Endothelial cell of umbilical vein (primary cell): ENCODE measurements around the gene RNPEPL1. TPM values are rescaled to one million over a fixed set of nuclear protein-coding genes. Genes with fewer than 3 reads are reported as not detected.
"Not testable (repeated sequence)": the region's sequence is repeated elsewhere in the genome, so short reads cannot be mapped to it uniquely, and the experiment has no call there.

Experiments used
- BruUV-seq: library from RNA; stranded (reverse); fragments of 400-500 nt; replicated peaks from 2 replicates; lab custom pipeline; 2021; lab: Mats Ljungman, UMichigan
- CTCF ChIA-PET: fragments of 300-600, 350-600 bp; sonication (Branson Sonifier 250); formaldehyde crosslinking; loops from one replicate; lab custom pipeline; 2021; ENCODE audit warnings: antibody characterized with exemption, inconsistent platforms; lab: Charles Lee
- POLR2A ChIA-PET: fragments of 300-600, 350-600 bp; sonication (Branson Sonifier 250); formaldehyde crosslinking; loops from one replicate; lab custom pipeline; 2021; ENCODE audit warnings: antibody characterized with exemption, inconsistent platforms; lab: Charles Lee
- DNase-seq: peaks from one replicate; pipeline ENCODE4 v3.0.0-alpha.2; 2011; ENCODE audit warnings: low read depth, low spot score
- FAIRE-seq: peaks from 2 replicates; lab custom pipeline; 2011; peaks lifted over from hg19 to GRCh38; lab: Jason Lieb, UNC
- H2AFZ ChIP-seq: 2 replicates; pipeline ENCODE4 v1.6.0; 2012; ENCODE audit warnings: low read depth, low read length, control low read depth, inconsistent platforms
- H3K27ac ChIP-seq: 2 replicates; pipeline ENCODE4 v1.5.1; 2011; ENCODE audit warnings: low read depth, mild to moderate bottlenecking, control low read depth, low read length, moderate library complexity; ENCODE audit not compliant: insufficient read depth
- H3K27me3 ChIP-seq, 2 experiments: 2 replicates each; pipeline versions ENCODE4 v1.6.0 to v1.6.1; 2011; ENCODE audit warnings: low read length in 2 of 2, mixed read lengths in 1 of 2; ENCODE audit not compliant: control insufficient read depth in 2 of 2, insufficient read depth in 2 of 2
- H3K36me3 ChIP-seq, 2 experiments: 2 replicates in 1 of 2; 3 replicates in 1 of 2; pipeline ENCODE4 v1.5.1; 2011; ENCODE audit warnings: low read length in 2 of 2, mild to moderate bottlenecking in 1 of 2, moderate library complexity in 1 of 2; ENCODE audit not compliant: control insufficient read depth in 2 of 2, insufficient read depth in 2 of 2; ENCODE audit errors: extremely low read depth in 1 of 2
- H3K4me1 ChIP-seq: 3 replicates; pipeline ENCODE4 v1.5.1; 2011; ENCODE audit warnings: mild to moderate bottlenecking, low read length; ENCODE audit not compliant: control insufficient read depth, insufficient read depth; ENCODE audit errors: extremely low read depth
- H3K4me2 ChIP-seq: 2 replicates; pipeline ENCODE4 v1.6.1; 2011; ENCODE audit warnings: low read length, control low read depth, mixed read lengths; ENCODE audit not compliant: insufficient read depth
- H3K4me3 ChIP-seq, 3 experiments: fragments of 200-600 bp in 1 of 3; sonication (generic), shearing (Covaris generic) in 1 of 3; replicated peaks in 1 of 3; 2 replicates each; pipeline ENCODE4 v1.5.1; 2011 to 2016; ENCODE audit warnings: control low read depth in 3 of 3, low read length in 3 of 3, mild to moderate bottlenecking in 2 of 3, inconsistent platforms in 1 of 3, low read depth in 1 of 3, moderate library complexity in 1 of 3; ENCODE audit not compliant: insufficient read depth in 1 of 3
- H3K79me2 ChIP-seq: 2 replicates; pipeline ENCODE4 v1.6.0; 2012; ENCODE audit warnings: low read length, inconsistent platforms; ENCODE audit not compliant: control insufficient read depth, insufficient read depth
- H3K9ac ChIP-seq: replicated peaks from 2 replicates; pipeline ENCODE3; 2011; ENCODE audit warnings: low read length, control low read depth; ENCODE audit not compliant: insufficient read depth; ENCODE audit errors: extremely low read depth
- H3K9me1 ChIP-seq: replicated peaks from 3 replicates; pipeline ENCODE4 v1.6.0; 2011; ENCODE audit warnings: mild to moderate bottlenecking, low read length; ENCODE audit not compliant: control insufficient read depth, insufficient read depth; ENCODE audit errors: extremely low read depth
- H3K9me3 ChIP-seq: replicated peaks from 2 replicates; pipeline ENCODE4 v1.5.1; 2012; ENCODE audit warnings: low read length, inconsistent platforms; ENCODE audit not compliant: control insufficient read depth, insufficient read depth
- H4K20me1 ChIP-seq: replicated peaks from 2 replicates; pipeline ENCODE3; 2011; ENCODE audit warnings: mild to moderate bottlenecking, low read length; ENCODE audit not compliant: control insufficient read depth, insufficient read depth; ENCODE audit errors: extremely low read depth
- EZH2 ChIP-seq: IDR thresholded peaks from 2 replicates; pipeline ENCODE4 v1.6.1; 2012; ENCODE audit warnings: borderline replicate concordance, low read depth, mild to moderate bottlenecking, moderate library complexity, low read length, inconsistent platforms; ENCODE audit not compliant: severe bottlenecking
- FOS ChIP-seq: IDR thresholded peaks from 2 replicates; pipeline ENCODE4 v1.6.1; 2011; ENCODE audit warnings: mild to moderate bottlenecking, low read length, moderate library complexity, borderline replicate concordance; ENCODE audit not compliant: insufficient read depth
- GATA2 ChIP-seq: IDR thresholded peaks from 2 replicates; pipeline ENCODE4 v1.7.0; 2011; ENCODE audit warnings: low read depth, mild to moderate bottlenecking, moderate library complexity, mixed read lengths, low read length; ENCODE audit not compliant: insufficient read length, insufficient read depth
- JUN ChIP-seq: IDR thresholded peaks from 2 replicates; pipeline ENCODE4 v1.6.1; 2011; ENCODE audit warnings: borderline replicate concordance, low read depth; ENCODE audit not compliant: insufficient read length, insufficient read depth
- MAX ChIP-seq: IDR thresholded peaks from 2 replicates; pipeline ENCODE4 v1.6.1; 2011; ENCODE audit not compliant: insufficient read depth, insufficient read length
- MYC ChIP-seq: IDR thresholded peaks from one replicate; pipeline ENCODE4 v1.6.1; 2011; ENCODE audit warnings: mild to moderate bottlenecking, low read depth, low read length
- POLR2A ChIP-seq: IDR thresholded peaks from 2 replicates; pipeline ENCODE4 v1.6.1; 2012; ENCODE audit warnings: low read depth, mild to moderate bottlenecking, control low read depth, low read length
- POLR2AphosphoS5 ChIP-seq: IDR thresholded peaks from 2 replicates; pipeline ENCODE4 v1.6.1; 2012; ENCODE audit warnings: low read depth, mild to moderate bottlenecking, control low read depth, low read length, moderate library complexity; ENCODE audit not compliant: insufficient read depth
- dilution Hi-C: fragments of 300-500 bp; cut with MboI; formaldehyde crosslinking; loops from one replicate; pipeline ENCODE4 v1.15.0; 2019; ENCODE audit warnings: low sequenced_read_pairs; ENCODE audit not compliant: extremely low pct_ligation_motif_present
- intact Hi-C: fragments of 100-400 bp; cut with micrococcal nuclease; formaldehyde crosslinking; loops from one replicate; pipeline ENCODE4 v1.10.0; 2022
- polyA plus RNA-seq, 4 experiments: library from polyadenylated mRNA; depleted of rRNA in 3 of 4; stranded (reverse) in 3 of 4; unstranded in 1 of 4; fragments of >200 nt; gene quantifications; 2 replicates each; pipeline versions ENCODE4 v1.2.1 to v1.2.3, GENCODE V29; 2011 to 2012; ENCODE audit warnings: missing spikeins in 1 of 4
- total RNA-seq: library from RNA; stranded (reverse); gene quantifications from 2 replicates; pipeline ENCODE4 v1.2.3, GENCODE V29; 2021
- TF ChIP-seq, protein P1 (sequence below), 2 donors: IDR thresholded peaks; 1 replicate in 1 of 2; 2 replicates in 1 of 2; pipeline ENCODE4 v1.5.1; 2011; ENCODE audit warnings: low read length in 2 of 2, mild to moderate bottlenecking in 2 of 2, moderate library complexity in 2 of 2, control low read depth in 1 of 2, inconsistent platforms in 1 of 2, low read depth in 1 of 2; ENCODE audit not compliant: insufficient read depth in 1 of 2; ENCODE audit errors: extremely low read depth in 1 of 2

The RNPEPL1 gene
- total and polyA plus RNA-seq, 2 donors (not counting 3 experiments of a cell fraction or from before 2014, with no cell fraction given): 35.8 to 67.1 TPM

DNA sequence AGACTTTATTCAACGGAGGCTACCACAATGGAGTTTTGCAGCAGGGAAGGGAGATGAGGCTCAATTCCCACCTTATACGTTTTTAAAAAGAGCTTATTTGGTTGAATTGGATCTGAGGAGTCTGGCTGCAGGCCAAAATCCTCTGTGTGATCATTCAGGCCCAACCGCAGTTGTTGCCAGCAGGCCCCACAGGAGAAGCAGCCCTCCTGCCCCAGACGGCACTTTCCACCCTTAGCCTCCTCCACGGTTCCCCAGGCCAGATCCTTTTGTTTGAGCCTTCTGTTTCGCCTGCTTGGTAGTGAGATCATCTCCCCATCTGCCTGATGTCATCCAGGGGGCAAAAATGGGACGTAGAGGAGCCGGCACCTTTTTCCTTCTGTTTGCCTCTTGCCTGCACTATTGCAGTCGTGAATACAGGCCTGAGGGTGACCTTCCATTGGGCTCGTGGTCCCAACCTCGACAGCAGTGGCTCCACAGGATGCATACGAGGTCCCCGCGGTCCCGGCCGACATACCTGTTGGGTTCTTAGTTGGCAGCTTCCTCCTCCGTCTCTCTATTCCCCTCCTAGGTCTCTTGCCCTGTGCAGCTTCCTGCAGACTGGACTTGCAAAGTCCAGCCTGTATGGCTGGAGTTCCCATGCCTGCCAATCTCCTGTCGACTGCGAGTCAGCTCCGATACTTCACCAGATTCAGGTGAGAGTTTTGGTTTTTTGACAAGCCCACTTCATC, 47.7 kb downstream of the RNPEPL1 start:
- no peaks in the 10 kb centered on the region for H3K27me3 ChIP-seq
- intact Hi-C loops: loop anchor here (5.0 kb wide), 1 partner anchor 41 kb away; no protein-coding TSS in a partner anchor
- H3K4me1 ChIP-seq: no peaks in the 10 kb centered on the region
- ChIA-PET CTCF (no interaction called here), POLR2A (no interaction called here)
- H3K9me3 ChIP-seq: no peaks in the 10 kb centered on the region
- H3K79me2 ChIP-seq: no peaks in the 10 kb centered on the region
- TF ChIP-seq EZH2 (no peak), FOS (no peak), MYC (no peak), GATA2 (no peak), POLR2AphosphoS5 (no peak), JUN (no peak), POLR2A (no peak), MAX (no peak)
- TF ChIP-seq, protein P1, sequence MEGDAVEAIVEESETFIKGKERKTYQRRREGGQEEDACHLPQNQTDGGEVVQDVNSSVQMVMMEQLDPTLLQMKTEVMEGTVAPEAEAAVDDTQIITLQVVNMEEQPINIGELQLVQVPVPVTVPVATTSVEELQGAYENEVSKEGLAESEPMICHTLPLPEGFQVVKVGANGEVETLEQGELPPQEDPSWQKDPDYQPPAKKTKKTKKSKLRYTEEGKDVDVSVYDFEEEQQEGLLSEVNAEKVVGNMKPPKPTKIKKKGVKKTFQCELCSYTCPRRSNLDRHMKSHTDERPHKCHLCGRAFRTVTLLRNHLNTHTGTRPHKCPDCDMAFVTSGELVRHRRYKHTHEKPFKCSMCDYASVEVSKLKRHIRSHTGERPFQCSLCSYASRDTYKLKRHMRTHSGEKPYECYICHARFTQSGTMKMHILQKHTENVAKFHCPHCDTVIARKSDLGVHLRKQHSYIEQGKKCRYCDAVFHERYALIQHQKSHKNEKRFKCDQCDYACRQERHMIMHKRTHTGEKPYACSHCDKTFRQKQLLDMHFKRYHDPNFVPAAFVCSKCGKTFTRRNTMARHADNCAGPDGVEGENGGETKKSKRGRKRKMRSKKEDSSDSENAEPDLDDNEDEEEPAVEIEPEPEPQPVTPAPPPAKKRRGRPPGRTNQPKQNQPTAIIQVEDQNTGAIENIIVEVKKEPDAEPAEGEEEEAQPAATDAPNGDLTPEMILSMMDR (IDR thresholded peaks at IDR 0.05; ENCODE audit: extremely low read depth in 1 of 2, insufficient read depth in 1 of 2, low read depth in 1 of 2, low read length in 2 of 2): no peak
- no peak overlapping the region for H3K27ac ChIP-seq
- H3K36me3 ChIP-seq: no peaks in the 10 kb centered on the region
- DNase-seq (no peak), FAIRE-seq (no peak)
- no peaks in the 10 kb centered on the region for H3K9me1 ChIP-seq
- H4K20me1 ChIP-seq: no peaks in the 10 kb centered on the region
- no TSS peak for BruUV-seq
- H3K4me2 ChIP-seq: no peak overlapping the region
- no peak overlapping the region for H3K9ac ChIP-seq
- no peak overlapping the region for H2AFZ ChIP-seq
- no peak overlapping the region for H3K4me3 ChIP-seq
- dilution Hi-C loops: no loop called here

DNA sequence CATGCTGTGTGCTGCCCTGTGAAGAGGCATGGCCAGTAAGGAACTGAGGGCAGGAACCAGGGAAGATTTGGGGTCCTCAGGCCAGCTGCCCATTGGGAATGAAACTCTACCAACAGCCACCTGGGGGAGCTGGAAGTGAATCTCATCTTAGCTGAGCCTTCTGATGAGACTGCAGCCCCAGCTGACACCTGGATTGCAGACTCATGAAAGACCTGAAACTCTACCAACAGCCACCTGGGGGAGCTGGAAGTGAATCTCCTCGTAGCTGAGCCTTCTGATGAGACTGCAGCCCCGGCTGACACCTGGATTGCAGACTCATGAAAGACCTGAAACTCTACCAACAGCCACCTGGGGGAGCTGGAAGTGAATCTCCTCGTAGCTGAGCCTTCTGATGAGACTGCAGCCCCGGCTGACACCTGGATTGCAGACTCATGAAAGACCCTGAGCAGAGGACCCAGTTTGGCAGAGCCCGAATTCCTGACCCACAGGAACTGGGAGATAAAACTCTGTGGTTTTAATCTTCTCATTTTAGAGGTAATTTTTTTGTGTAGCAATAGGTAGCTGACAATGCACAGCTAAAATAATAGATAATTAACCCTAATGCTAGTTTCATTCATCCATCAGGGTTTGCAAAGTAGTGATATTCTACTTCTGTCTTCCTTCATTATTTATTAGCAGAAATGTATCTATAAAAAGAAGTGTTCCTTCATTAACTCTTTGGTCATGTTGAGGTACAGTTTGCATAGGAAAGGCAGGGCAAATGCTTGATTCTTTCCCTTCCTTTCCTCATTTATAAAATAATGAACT, 48.8 kb downstream of the RNPEPL1 start:
- H3K27ac ChIP-seq, H3K9me1 ChIP-seq, H3K79me2 ChIP-seq, BruUV-seq, POLR2A ChIA-PET, dilution Hi-C loops, H3K9ac ChIP-seq, H3K36me3 ChIP-seq, H3K9me3 ChIP-seq, H4K20me1 ChIP-seq, DNase-seq, H3K4me3 ChIP-seq, H3K27me3 ChIP-seq, H2AFZ ChIP-seq, FAIRE-seq, H3K4me1 ChIP-seq, H3K4me2 ChIP-seq: not testable (repeated sequence)
- intact Hi-C loops: loop anchor here (5.0 kb wide), 1 partner anchor 40 kb away; no protein-coding TSS in a partner anchor
- CTCF ChIA-PET: interaction anchor here (1.0 kb wide), 1 partner anchor 13 kb away, joined by 3 read pairs; no protein-coding TSS in a partner anchor
